HG03432 (cell line): ENCODE data around the gene ADPRHL1.

Experiments
- ATAC-seq: cut with Tn5 transposase; IDR thresholded peaks from one replicate; pipeline ENCODE4 v1.9.1; 2021; ENCODE audit warnings: mild to moderate bottlenecking, moderate library complexity; ENCODE audit not compliant: unreplicated experiment

The ADPRHL1 gene

GRCh38 chr13:113452942-113453901 is at the start of gene ADPRHL1:
Gene ADPRHL1, minus strand, starts transcription at chr13:113453488. Its CDS starts 51 bp downstream, at chr13:113453437.
- no peak for ATAC-seq

- ATAC-seq = no peak
These were observed 49.4 kb upstream of the ADPRHL1 start for GRCh38 chr13:113502686-113503085.

GRCh38 chr13:113500530-113501265 is 47.4 kb upstream of the ADPRHL1 start:
- no peak for ATAC-seq

- ATAC-seq = no peak
These were observed 46.6 kb upstream of the ADPRHL1 start for GRCh38 chr13:113499936-113500335.

- ATAC-seq = no peak
These were observed 45.6 kb upstream of the ADPRHL1 start for GRCh38 chr13:113498905-113499304.

- no peak for ATAC-seq
These were observed 43.9 kb upstream of the ADPRHL1 start for GRCh38 chr13:113497217-113497616.

- ATAC-seq = no peak
These were observed 42.4 kb upstream of the ADPRHL1 start for GRCh38 chr13:113495494-113496210.

GRCh38 chr13:113493315-113493951 is 40.1 kb upstream of the ADPRHL1 start:
- peak; percentile 14 for ATAC-seq

- ATAC-seq = no peak
These were observed 38.7 kb upstream of the ADPRHL1 start for GRCh38 chr13:113491982-113492381.

GRCh38 chr13:113491418-113491883 is 38.2 kb upstream of the ADPRHL1 start:
- ATAC-seq = no peak

GRCh38 chr13:113490496-113491417 is 37.5 kb upstream of the ADPRHL1 start, which contains the start of gene DCUN1D2:
Gene DCUN1D2, minus strand, starts transcription at chr13:113490711. Its CDS starts 42 bp downstream, at chr13:113490669.
- peak; percentile 83 for ATAC-seq

GRCh38 chr13:113489549-113490495 is 36.5 kb upstream of the ADPRHL1 start:
- peak; percentile 28 for ATAC-seq

- no peak for ATAC-seq
These were observed 35.9 kb upstream of the ADPRHL1 start for GRCh38 chr13:113489171-113489548.

GRCh38 chr13:113488283-113488682 is 35.0 kb upstream of the ADPRHL1 start:
- no peak for ATAC-seq

GRCh38 chr13:113486698-113487097 is 33.4 kb upstream of the ADPRHL1 start:
- ATAC-seq = no peak

GRCh38 chr13:113485545-113485944 is 32.3 kb upstream of the ADPRHL1 start:
- no peak for ATAC-seq

- ATAC-seq = no peak
These were observed 30.4 kb upstream of the ADPRHL1 start for GRCh38 chr13:113483504-113484293.
